MM.1S (cell line): ENCODE data around the gene ZC2HC1C.

Source experiments
- DNase-seq: peaks from one replicate; pipeline ENCODE4 v3.0.0-alpha.2; 2015
- H2AFZ ChIP-seq: fragments of 300-600 bp; sonication (generic); 2 replicates; pipeline ENCODE4 v1.6.0; 2016; ENCODE audit warnings: antibody characterized with exemption, low read length
- H3F3A ChIP-seq: fragments of 300-600 bp; sonication (generic); 2 replicates; pipeline ENCODE4 v1.6.1; 2016; ENCODE audit warnings: mild to moderate bottlenecking, antibody characterized with exemption, low read length, moderate library complexity, mixed read lengths; ENCODE audit not compliant: insufficient read depth
- H3K27ac ChIP-seq: fragments of 300-600 bp; sonication (generic); 2 replicates; pipeline ENCODE4 v1.5.1; 2016; ENCODE audit warnings: mild to moderate bottlenecking, low read length
- H3K27me3 ChIP-seq: fragments of 300-600 bp; sonication (generic); replicated peaks from 2 replicates; pipeline ENCODE4 v1.6.0; 2016; ENCODE audit warnings: low read length; ENCODE audit not compliant: insufficient read depth
- H3K36me3 ChIP-seq: fragments of 300-600 bp; sonication (generic); replicated peaks from 2 replicates; pipeline ENCODE4 v1.6.1; 2016; ENCODE audit warnings: mild to moderate bottlenecking, low read length, mixed read lengths; ENCODE audit not compliant: insufficient read depth
- H3K4me1 ChIP-seq: fragments of 300-600 bp; sonication (generic); 2 replicates; pipeline ENCODE4 v1.6.1; 2016; ENCODE audit warnings: low read length, mixed read lengths
- H3K4me2 ChIP-seq: fragments of 300-600 bp; sonication (generic); 2 replicates; pipeline ENCODE4 v1.6.0; 2016; ENCODE audit warnings: low read depth, low read length
- H3K4me3 ChIP-seq: fragments of 300-600 bp; sonication (generic); 2 replicates; pipeline ENCODE4 v1.5.1; 2016; ENCODE audit warnings: low read length, mixed read lengths
- H3K79me2 ChIP-seq: fragments of 300-600 bp; sonication (generic); 2 replicates; pipeline ENCODE4 v1.6.1; 2016; ENCODE audit warnings: mixed run types, low read length, mixed read lengths
- H3K9ac ChIP-seq: fragments of 300-600 bp; sonication (generic); 2 replicates; pipeline ENCODE4 v1.6.1; 2016; ENCODE audit warnings: low read length, mixed read lengths
- H3K9me2 ChIP-seq: fragments of 300-600 bp; sonication (generic); replicated peaks from 2 replicates; pipeline ENCODE4 v1.6.1; 2016; ENCODE audit warnings: mild to moderate bottlenecking, low read length, mixed read lengths; ENCODE audit not compliant: insufficient read depth
- H3K9me3 ChIP-seq: fragments of 300-600 bp; sonication (generic); replicated peaks from 2 replicates; pipeline ENCODE4 v1.6.1; 2016; ENCODE audit warnings: mild to moderate bottlenecking, low read length, mixed read lengths; ENCODE audit not compliant: insufficient read depth
- H4K20me1 ChIP-seq: fragments of 300-600 bp; sonication (generic); 2 replicates; pipeline ENCODE4 v1.6.1; 2016; ENCODE audit warnings: mild to moderate bottlenecking, low read length, moderate library complexity, mixed read lengths; ENCODE audit not compliant: insufficient read depth
- CTCF ChIP-seq: fragments of 300-600 bp; sonication (generic); IDR thresholded peaks from 2 replicates; pipeline ENCODE4 v1.5.1; 2016; ENCODE audit warnings: antibody characterized with exemption, low read length, mixed read lengths
- EZH2 ChIP-seq: fragments of 300-600 bp; sonication (generic); optimal IDR thresholded peaks from 2 replicates; pipeline ENCODE3; 2017; ENCODE audit warnings: low read depth, mild to moderate bottlenecking, antibody characterized with exemption, low read length, mixed read lengths
- EZH2phosphoT487 ChIP-seq: fragments of 300-600 bp; sonication (generic); IDR thresholded peaks from 2 replicates; pipeline ENCODE4 v1.6.1; 2018; ENCODE audit warnings: antibody characterized with exemption, low read length

ZC2HC1C gene

DNA sequence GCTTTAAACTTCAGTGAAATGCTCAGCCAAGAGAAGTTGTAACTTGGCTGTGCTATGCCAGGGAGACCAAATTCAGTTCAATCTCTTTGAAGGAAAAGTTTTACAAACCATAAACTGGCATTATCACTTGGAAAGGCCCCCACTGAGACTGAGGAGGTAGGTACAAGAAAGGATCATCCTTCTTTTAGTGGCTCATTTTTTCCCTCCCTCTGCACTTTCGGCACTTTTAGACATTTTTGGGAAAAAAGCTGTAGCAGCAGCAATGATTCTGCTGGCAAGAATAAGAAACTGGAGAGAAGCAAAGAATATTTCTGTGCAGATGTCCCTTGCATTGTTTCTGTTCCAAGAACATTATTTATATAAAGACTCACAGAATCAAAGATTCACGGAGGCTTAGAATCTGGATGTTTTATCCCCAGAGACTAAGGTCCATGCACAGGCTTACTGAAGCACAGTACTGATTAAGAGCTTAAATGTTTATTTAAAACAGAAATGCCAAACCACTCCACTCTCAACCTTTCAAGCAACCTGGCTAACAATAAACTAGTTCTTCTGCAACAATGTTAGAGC lies 12.3 kb downstream of the ZC2HC1C start:
- no peaks in the 10 kb centered on the region for H3K9me2 ChIP-seq
- H3K79me2 ChIP-seq: no peaks in the 10 kb centered on the region
- DNase-seq: no peak
- no peak overlapping the region for H3K9ac ChIP-seq
- H3K9me3 ChIP-seq: no peaks in the 10 kb centered on the region
- H3K27me3 ChIP-seq: no peaks in the 10 kb centered on the region
- no peak overlapping the region for H3K27ac ChIP-seq
- no peak overlapping the region for H3K4me3 ChIP-seq
- H3K4me2 ChIP-seq: no peak overlapping the region
- H3K36me3 ChIP-seq: no peaks in the 10 kb centered on the region
- no peak for TF ChIP-seq CTCF
- TF ChIP-seq EZH2: no peak
- no peak for TF ChIP-seq EZH2phosphoT487
- no peak overlapping the region for H2AFZ ChIP-seq
- no peaks in the 10 kb centered on the region for H4K20me1 ChIP-seq
- no peaks in the 10 kb centered on the region for H3F3A ChIP-seq
- H3K4me1 ChIP-seq: no peaks in the 10 kb centered on the region

DNA sequence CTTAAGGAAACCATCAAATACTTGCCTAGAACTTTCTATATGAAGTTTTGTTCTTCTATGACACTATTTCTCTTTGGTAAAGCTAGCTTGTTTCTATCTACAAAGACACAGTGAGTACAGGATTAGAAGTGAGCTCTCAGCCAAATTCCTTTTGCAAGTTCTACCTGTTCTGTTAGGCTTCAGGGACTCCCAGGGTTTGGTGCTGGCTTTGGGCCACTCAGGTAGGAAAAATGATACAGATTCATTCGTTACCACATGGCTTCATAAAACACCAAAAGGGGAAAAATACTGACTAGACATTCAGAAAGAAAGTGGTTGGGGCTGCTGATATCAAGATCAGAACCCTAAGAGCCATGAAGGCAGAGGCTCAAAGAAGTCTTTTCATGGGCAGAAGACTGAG lies 13.8 kb downstream of the ZC2HC1C start:
- H2AFZ ChIP-seq: no peak overlapping the region
- H3F3A ChIP-seq: no peaks in the 10 kb centered on the region
- H3K4me2 ChIP-seq: no peak overlapping the region
- TF ChIP-seq EZH2phosphoT487 (no peak), CTCF (no peak), EZH2 (no peak)
- no peak for DNase-seq
- no peaks in the 10 kb centered on the region for H3K9me2 ChIP-seq
- H3K36me3 ChIP-seq: no peaks in the 10 kb centered on the region
- no peaks in the 10 kb centered on the region for H3K79me2 ChIP-seq
- no peak overlapping the region for H3K27ac ChIP-seq
- H3K4me1 ChIP-seq: no peaks in the 10 kb centered on the region
- no peak overlapping the region for H3K9ac ChIP-seq
- H4K20me1 ChIP-seq: no peaks in the 10 kb centered on the region
- H3K27me3 ChIP-seq: no peaks in the 10 kb centered on the region
- H3K9me3 ChIP-seq: no peaks in the 10 kb centered on the region
- no peak overlapping the region for H3K4me3 ChIP-seq

- Histone ChIP-seq H3K9me3 (no peaks in the 10 kb centered on the region), H3K9me2 (no peaks in the 10 kb centered on the region), H3K9ac (no peak overlapping the region), H3K27ac (no peak overlapping the region), H3F3A (no peaks in the 10 kb centered on the region), H3K36me3 (no peaks in the 10 kb centered on the region), H3K79me2 (no peaks in the 10 kb centered on the region), H3K4me3 (no peak overlapping the region), H3K27me3 (no peaks in the 10 kb centered on the region), H3K4me1 (no peaks in the 10 kb centered on the region), H4K20me1 (no peaks in the 10 kb centered on the region), H3K4me2 (no peak overlapping the region), H2AFZ (no peak overlapping the region)
- no peak for DNase-seq
- TF ChIP-seq EZH2: no peak
- TF ChIP-seq CTCF: no peak
- no peak for TF ChIP-seq EZH2phosphoT487
Observed at GRCh38 chr14:75084513-75084912, 15.1 kb downstream of the ZC2HC1C start.
